Mammary epithelial cell (primary cell): ENCODE data around the gene ADH1A.

Experiments used
- CTCF ChIP-seq, 2 donors: IDR thresholded peaks in 1 of 2; conservative IDR thresholded peaks in 1 of 2; 2 replicates each; pipeline ENCODE4 v1.5.1; 2011 to 2012; ENCODE audit warnings: inconsistent platforms in 2 of 2, low read length in 2 of 2, mild to moderate bottlenecking in 2 of 2, control low read depth in 1 of 2, low read depth in 1 of 2; ENCODE audit not compliant: insufficient read depth in 1 of 2; ENCODE audit errors: extremely low read depth in 1 of 2
- EZH2 ChIP-seq: IDR thresholded peaks from 2 replicates; pipeline ENCODE4 v1.6.1; 2012; ENCODE audit warnings: low read length, inconsistent platforms, borderline replicate concordance

- TF ChIP-seq CTCF (conservative IDR thresholded peaks at IDR 0.05 in 1 of 2, IDR thresholded peaks at IDR 0.05 in 1 of 2; ENCODE audit: extremely low read depth in 1 of 2, insufficient read depth in 1 of 2, low read depth in 1 of 2, low read length in 2 of 2) (no peak), EZH2 (no peak)
These were observed 23.4 kb upstream of the ADH1A start for GRCh38 chr4:99314211-99314610.
